Inferior parietal cortex (tissue), 1 donor: Measurements from ENCODE around the gene MECP2.

ENCODE experiments used
- DNase-seq: peaks from one replicate; pipeline ENCODE4 v3.0.0-alpha.2; 2016; ENCODE audit errors: extremely low spot score

The MECP2 gene

GRCh38 chrX:154033848-154034247 is 63.7 kb downstream of the MECP2 start:
- DNase-seq: no peak

DNA sequence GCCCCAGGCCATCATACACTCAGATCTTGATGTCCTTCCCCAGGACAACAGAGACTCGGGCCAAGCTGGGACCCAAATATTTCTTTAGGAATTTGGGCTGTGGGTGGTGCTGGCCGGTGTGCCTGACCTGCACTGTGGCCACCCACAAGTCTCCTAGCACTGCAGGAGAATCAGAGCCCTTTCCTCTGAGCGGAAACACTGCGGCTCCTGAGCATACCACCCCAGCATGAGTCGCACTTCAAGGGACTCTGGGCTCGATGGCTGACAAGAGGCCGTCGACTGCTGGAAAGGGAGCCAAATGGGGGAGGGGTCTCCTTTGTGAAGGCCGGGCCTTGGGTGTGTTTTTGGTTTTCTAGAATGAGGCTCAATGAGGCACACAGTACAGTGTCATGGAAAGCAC is 64.9 kb downstream of the MECP2 start:
- no peak for DNase-seq

GRCh38 chrX:154032160-154032559 is 65.4 kb downstream of the MECP2 start:
- no peak for DNase-seq

- DNase-seq: no peak
These were observed 66.7 kb downstream of the MECP2 start for GRCh38 chrX:154030715-154031305.

DNA sequence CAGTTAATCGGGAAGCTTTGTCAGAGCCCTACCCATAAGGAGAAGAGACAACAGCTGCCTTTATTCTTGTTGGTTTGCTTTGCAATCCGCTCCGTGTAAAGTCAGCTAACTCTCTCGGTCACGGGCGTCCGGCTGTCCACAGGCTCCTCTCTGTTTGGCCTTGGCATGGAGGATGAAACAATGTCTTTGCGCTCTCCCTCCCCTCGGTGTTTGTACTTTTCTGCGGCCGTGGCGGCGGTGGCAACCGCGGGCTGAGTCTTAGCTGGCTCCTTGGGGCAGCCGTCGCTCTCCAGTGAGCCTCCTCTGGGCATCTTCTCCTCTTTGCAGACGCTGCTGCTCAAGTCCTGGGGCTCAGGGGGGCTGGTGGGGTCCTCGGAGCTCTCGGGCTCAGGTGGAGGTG is 67.3 kb downstream of the MECP2 start:
- no peak for DNase-seq

- DNase-seq: no peak
These were observed 68.1 kb downstream of the MECP2 start for GRCh38 chrX:154029439-154029838.

DNA sequence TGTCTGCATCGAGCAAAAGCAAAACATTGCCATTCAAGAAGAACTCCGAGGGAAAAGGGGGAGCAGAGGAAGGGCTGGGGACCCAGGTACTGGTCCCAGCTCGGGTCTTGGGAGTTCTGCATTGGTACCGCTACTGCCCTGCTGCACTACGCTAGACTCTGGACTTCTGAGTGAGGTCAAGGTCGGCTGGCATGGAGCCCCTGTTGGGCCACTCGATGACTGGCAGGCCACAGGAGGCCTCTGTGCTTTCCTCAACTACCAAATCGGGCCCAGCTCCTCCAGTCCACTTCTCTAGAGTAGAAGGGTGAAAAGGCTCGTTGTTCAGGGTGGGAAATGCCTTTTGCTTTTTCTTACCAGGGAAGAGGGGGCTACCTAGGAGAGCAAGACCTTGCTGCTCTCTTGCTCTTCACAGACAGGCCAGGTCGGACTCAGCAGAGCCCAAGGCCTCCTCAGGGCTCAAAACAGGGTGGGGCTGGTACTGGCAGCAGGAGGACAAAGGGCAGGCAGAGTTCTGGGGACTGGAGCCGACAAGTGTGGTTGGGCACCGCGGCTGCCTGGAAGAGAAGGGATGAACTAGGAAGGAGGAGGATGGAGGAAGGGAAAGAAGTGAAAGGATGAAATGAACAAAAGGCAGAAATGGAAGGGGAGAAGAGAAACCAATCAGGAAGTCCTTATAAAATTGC is 68.9 kb downstream of the MECP2 start:
- no peak for DNase-seq

DNA sequence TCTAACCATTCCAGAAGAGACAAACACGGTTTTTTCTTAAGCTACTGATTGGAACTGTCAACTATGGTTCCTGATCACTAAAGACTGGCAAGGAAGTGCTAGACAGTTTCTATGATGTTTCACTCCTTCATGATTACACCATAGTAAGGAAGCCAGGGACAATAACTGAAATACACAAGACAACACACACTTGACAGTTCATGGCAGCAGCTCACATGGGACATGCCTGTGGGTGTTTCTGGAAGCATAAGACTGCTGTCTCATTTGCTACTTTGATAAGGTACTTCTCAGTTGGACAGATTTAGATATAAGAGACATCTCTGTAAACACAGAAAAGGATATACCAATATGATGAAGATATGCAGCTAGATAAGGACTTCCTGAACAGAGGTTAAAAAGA is 69.5 kb downstream of the MECP2 start:
- DNase-seq: no peak

DNA sequence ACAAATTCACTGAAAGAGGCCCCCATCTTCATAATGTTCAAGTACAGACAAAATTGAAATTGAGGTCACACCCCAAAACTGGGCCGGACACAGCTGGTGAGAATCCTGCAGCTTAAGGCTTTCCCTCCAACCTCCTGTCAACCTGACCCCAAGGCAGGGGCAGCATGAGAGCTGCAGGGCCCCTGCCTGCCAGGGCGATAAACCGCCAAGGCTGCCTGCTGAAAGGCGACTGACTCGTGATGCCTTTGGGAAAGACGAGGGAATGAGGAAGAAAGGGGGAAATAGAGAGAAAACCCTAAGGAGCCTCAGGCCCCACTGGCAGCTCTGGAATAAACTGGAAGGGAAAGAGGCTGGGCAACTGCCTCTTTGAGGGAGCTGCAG is 70.5 kb downstream of the MECP2 start:
- no peak for DNase-seq

GRCh38 chrX:154026136-154027021 is 71.1 kb downstream of the MECP2 start:
- DNase-seq: no peak

GRCh38 chrX:154025230-154025629 is 72.3 kb downstream of the MECP2 start:
- DNase-seq: no peak

DNA sequence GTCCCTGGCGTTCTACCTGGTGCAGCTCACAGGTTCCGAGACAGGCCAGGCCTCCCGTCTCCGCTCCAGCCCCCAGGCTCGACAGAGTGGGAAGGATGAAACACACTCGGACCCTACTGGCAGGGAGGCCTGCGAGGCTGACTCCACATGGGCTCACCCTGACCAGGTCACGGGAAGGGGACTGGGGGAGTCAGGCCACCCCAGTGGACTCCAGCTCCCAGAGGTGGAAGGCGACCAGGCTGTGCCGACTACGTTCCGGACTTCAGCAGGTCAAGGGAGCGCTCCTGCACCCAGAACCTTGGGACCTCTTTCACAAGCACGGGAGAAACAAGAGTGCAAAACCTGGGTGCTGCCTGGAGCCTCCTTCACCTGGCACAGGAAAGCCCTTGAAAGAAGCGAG is 73.2 kb downstream of the MECP2 start:
- no peak for DNase-seq

DNA sequence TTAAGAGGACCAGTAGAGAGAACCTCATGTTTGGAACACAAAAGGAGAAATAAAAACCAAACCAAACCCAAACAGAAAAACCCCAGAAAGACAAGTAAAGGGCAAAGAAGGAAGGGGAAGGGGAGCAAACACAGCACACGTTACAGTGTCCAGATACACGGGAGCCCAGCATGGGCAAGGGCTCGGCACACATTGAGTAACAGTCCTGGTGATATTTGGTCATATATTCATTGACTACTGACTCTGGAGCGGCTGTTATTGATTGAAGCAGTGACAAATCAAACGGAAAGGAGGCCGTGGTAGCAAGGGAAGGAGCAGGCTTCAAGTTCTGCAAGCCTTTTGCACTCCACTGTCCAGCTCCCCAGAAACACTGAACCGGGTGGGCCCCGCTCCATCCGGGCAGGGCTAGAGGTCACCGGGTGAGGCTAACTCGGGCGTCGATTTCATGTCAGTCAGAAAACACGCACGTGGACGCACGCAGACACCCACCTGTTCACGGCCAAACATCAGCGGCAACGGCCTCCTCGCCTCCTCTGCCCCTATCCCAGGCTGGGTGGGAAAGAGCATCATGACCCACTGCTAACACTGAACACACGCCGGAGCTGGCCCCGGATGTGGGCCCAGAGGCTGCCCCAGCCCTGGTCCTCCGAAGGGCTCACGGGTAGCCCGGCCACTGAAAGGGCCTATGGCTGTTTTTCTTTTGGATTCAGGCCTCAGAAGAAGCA is 74.1 kb downstream of the MECP2 start:
- no peak for DNase-seq

DNA sequence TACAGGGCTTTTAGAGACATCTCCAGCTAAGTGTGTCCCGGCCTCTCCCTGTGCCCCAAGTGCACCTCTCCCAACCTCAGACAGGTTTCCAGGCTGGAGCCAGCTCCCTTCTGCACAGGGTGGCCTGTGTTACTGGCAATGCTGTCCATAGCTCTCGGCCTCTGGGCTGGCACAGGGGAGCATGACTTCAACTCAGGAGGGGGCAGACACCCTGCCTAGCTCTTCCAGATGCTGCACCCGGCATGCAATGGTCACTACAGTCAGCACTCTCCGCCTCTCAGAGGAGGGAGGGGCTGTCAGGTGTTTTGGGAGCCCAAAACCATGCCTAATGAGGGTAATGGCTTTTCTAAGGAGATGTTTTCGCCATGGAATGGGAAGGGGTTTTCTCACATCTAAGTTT is 75.4 kb downstream of the MECP2 start:
- DNase-seq: no peak

- no peak for DNase-seq
These were observed 76.3 kb downstream of the MECP2 start for GRCh38 chrX:154021131-154021611.

DNA sequence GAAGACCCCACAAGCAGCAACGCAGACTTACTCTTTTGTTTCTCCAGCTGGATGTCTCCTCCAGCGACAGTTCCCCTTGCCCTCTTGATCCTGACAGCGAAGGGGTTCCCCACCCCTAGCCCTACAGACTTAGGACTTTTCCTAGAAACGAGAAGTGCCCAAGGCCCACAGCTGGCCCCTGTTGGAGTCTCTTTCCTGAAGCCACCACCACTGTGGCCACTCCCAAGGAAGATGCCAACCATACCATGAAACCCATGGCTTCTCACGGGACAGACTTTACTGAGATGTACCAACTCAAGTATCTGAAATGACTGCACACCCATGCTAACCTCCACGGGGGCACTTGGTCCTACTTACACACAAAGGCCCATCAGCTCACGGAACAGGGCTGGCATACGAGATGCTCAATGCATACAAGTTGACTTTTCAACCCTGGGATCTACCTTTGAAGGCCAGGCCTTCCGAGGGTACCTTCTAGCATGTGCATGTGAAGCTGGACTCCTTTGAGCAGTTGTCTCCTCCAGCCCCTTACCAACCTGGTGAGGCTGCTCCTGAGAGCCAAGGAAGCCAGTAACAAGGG is 76.9 kb downstream of the MECP2 start:
- DNase-seq: no peak

DNA sequence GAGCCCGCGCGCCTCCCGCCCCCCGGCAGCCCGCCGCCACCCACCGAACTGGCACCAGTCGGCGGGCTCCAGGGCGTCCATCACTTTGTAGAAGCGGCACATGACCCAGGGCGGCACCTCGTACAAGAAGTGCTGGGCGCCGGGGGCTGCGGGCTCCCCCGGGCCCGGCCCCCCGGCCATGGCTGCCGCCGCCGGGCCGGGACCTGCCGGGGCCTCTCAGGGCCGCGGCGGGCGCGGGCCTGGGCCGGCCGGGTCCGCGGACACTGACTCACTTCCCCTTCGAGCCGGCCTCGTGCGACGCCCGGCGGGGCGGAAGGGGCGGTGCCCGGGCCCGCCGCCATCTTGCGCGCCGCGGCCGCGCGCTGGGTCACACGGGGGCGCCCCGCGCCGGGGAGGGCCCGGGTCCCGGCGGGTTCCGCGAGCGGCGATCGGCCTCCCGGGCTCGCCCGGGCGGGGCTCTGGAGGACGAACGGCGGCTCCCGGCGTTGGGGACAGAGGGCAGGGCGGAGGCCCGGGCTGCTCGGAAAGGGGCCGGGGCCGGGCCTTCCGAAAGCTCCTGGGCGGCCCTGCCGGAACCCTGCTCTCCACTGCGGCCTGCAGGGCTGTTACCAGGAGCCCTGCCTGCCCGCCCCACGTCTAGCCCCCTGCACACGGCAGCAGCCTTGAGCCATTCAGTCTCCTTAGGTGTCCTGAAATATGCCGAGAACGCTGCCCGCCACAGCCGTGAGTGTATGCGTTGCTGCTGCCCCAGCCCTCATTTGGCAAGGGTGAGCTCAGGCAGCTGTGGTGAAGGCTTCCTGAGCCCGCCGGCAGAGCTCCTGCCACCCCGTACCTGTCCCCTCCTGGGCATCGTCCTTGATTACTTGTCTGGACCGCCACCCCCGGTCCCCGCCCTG is 77.6 kb downstream of the MECP2 start, which contains the start of gene IRAK1:
Gene IRAK1, minus strand, starts transcription at position 270 of the 896 bp plus-strand sequence. Its CDS starts 90 bp downstream, at position 180.
- no peak for DNase-seq

DNA sequence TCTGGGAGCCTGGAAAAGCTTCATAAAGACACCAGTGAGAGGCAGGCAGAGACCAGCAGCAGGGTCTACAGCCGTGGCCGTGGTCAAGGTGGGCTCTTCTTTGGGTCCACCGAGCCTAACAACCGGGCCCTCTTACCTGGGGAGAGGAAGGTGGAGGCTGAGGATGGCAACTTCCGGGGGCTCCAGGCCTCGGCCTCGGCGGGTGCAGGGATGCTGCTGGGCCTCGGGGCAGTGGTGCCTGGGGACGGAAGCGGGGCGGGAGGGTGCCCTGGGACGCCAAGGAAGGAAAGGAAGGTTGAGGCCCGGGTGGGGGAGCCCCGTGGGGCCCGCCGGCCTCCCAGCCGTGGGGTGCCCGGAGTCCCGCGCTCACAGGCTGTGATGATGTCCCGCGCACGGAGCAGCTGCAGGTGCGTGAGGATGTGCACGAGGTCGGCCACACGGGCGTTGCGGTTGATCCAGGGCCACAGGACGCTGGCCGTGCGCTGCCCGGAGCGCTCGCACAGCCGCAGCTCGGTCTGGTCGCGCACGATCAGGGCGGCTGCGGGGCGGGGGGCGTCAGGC is 78.4 kb downstream of the MECP2 start:
- DNase-seq: no peak

GRCh38 chrX:154018518-154019060 is 78.9 kb downstream of the MECP2 start:
- DNase-seq: no peak
